NCI-H2196 treated with DMSO at 0.1 percent for 48 hours (cell line): ENCODE results near the gene RRN3.
"Not testable (repeated sequence)": the region's sequence is repeated elsewhere in the genome, so short reads cannot be mapped to it uniquely, and the experiment has no call there.

Experiments
- DNase-seq: peaks from one replicate; lab custom pipeline; 2025; ENCODE audit not compliant: unreplicated experiment; lab: John Stamatoyannopoulos, UW

RRN3 gene

DNA sequence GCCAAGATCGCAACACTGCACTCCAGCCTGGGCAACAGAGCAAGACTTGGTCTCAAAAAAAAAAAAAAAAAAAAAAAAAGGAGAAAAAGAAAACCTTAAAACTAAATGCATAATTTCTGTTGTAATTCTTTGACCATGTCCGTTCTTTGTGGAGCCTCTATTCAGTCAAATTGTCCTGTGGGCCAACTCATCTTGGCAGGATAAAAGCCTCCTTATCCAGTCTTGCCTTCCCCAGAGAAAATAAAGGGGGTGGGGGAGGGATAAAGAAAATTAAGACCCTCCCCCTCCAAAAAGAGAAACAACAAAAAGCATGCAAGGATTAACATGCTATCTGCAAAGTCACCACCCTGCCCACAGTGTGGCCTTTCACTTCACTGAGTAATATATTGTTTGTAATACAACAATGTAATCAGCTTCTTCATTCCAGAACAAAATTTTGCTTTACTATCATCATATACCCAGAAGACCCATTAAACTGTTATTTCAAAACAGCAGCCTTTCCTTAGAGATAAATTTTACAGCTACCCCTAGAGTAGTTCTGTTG, 5.4 kb upstream of the RRN3 start:
- not testable (repeated sequence) for DNase-seq

GRCh38 chr16:15096583-15096972, 2.5 kb upstream of the RRN3 start:
- DNase-seq, result not testable (repeated sequence)

- DNase-seq, result not testable (repeated sequence)
Measured at GRCh38 chr16:15093571-15093954, 509 bp downstream of the RRN3 start.

DNA sequence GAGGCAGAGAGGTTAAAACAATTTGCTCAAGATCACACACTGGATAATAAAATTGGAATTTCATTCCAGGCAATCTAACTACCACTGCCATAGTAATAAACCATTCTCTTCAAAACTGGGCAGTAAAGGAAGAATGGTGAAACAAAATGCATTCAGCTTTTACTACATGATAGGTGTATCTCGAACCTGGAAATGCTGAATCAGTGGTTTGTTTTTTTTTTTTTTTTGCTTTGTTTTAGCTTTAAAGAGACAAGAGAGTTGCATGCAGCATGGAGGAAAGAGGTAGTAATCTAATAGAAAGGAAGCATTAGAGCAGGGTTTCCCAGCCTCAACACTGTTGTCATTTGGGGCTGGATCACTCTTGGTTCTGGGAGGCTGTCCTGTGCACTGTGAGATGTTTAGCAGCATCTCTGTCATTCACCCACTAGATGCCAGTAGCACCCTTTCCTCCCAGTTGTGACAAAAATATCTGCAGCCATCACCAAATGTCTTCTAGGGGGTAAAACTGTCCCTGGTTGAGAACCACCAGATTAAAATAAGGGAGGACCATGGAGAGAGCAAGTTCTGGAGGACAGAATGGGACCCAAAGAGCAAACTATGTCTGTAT, 3.3 kb downstream of the RRN3 start:
- not testable (repeated sequence) for DNase-seq

DNA sequence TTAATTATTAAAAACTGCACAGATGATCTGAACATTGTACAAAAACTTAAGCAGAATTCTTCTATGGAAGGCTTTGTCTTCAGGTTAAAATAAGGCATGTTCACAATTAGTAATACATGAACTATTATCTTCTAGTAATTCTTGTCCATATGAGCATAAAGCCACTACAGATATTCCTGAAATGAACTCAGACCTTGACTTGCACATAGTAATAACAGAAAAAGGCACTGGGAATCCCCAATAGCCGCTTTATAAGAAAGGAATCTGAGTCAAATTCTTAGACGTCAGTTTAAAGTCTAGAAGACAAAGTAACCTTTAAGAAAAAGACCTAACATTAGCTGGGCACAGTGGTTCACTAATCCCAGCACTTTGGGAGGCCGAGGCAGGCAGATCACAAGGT, 11.3 kb downstream of the RRN3 start:
- not testable (repeated sequence) for DNase-seq

DNA sequence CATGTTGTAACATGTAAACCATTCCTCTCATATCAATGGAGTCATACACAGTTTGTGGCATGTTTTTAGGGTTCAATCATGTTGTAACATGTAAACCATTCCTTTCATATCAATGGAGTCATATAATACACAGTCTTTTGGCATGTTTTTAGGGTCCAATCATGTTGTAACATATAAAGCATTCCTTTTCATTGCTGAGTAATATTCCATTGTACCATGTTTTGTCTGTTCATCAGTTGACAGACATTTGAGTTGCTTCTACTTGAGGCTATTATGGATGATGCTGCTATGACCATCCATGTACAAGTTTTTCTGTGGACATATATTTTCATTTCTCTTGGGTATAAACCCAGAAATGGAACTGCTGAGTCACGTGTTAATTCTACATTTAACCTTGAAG, 13.2 kb downstream of the RRN3 start:
- DNase-seq, result not testable (repeated sequence)

DNA sequence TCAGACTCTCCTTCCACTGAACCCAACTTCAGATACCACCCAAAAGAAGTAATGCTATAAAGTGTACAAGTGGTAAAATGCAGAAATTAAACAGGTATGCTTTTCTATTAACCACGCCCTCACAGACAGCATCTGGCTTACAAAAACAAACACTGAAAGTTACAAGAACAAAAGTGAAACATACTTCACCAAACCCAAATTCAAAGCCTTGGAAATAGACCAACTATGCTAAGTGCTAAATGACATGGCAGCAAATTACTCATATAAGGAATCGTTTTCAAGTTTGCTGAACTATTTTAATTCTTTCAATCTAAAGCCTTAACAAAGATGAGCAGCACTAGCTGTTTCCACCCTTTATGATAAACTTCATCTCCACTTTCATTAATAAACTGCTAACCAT, 17.9 kb downstream of the RRN3 start:
- DNase-seq, result not testable (repeated sequence)

GRCh38 chr16:15073101-15073500, 21.0 kb downstream of the RRN3 start:
- no peak for DNase-seq

DNA sequence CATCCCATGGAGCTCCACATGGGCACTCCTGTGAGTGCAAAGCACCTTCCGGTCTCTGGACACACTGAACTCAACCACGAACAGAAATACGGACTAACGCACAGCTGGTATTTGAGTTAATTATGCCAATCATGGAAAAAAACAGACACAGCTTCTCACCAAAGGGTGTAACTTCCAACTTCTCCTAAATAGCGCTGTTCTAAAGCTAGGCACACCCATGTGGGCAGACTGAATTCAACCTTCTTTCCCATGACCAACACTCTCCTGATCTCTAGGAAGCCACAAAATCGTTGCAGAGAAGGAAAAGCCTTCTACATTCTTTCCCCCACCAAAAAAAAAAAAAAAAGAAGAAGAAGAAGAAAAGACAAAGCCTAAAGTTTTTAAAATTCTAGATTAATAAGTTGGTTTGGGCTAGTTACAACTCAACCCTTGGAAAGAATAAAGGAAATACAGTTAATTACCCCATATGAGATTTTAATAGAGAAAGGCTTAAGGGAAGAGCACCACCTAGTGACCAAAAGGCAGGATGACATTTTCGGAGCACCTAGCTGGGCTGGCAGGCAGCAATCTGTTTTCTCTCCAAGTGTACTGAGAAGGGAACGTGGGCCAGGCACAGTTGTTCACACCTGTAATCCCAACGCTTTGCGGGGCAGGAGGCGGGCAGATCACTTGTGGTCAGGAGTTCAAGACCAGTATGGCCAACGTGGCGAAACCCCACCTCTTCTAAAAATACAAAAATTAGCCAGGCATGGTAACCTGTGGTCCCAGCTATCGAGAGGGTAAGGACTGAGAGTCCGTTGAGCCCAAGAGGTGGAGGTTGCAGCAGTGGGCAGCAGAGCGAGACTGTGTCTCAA, 21.9 kb downstream of the RRN3 start:
- DNase-seq, result not testable (repeated sequence)

GRCh38 chr16:15071013-15071412, 23.1 kb downstream of the RRN3 start:
- DNase-seq, result not testable (repeated sequence)

DNA sequence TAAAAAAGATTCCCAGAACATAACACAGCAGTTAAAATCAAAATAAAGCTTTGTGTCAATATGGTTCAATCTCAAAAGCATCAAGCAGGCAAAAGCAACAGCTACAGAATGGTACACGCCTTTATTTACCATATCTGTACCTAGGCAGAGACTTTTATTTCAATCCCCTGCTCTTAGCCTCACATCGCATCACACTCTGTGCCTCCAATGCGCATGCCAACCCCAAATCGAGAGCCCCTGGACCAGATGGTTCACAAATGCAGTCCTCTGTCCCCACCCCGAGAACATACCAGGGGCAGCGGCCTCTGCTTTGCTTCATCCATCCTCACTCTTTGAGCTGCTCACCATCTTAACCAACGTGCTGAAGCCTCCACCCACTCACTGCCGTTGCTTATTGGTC, 27.4 kb downstream of the RRN3 start:
- not testable (repeated sequence) for DNase-seq

GRCh38 chr16:15065961-15066360, 28.1 kb downstream of the RRN3 start:
- DNase-seq, result not testable (repeated sequence)

DNA sequence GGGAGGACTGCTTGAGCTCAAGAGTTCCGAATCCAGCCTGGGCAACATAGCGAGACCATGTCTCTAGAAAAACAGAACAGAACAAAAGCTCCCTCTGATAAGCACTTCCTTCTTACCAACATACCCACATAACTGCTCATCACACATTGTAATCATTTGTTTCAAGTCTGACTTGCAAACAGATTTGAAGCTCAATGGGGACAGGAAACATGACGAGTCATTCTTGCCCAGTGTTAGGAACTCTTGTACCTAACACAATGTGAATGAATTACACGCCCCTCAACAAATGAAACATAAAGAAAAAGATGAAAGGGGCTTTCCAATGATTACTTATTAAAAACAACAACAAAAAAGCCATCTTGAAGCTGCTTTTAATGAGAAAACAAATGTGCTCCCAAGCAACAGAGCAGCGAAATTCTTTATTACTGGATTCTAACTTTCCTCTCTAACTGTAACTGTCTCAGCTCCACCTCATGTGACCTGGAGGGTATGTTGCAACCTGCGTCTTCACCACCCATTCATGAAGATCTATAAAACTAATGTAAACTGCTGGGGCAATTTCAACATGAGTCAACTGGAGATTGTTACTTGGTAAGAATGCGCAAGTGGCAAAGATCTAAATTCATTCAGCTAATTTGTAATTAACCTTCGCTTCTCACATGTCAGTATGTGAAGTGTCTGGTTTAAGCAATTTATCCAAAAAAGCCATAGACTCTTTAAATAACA, 31.8 kb downstream of the RRN3 start:
- DNase-seq, result not testable (repeated sequence)

GRCh38 chr16:15059324-15059723, 34.7 kb downstream of the RRN3 start:
- no peak for DNase-seq

DNA sequence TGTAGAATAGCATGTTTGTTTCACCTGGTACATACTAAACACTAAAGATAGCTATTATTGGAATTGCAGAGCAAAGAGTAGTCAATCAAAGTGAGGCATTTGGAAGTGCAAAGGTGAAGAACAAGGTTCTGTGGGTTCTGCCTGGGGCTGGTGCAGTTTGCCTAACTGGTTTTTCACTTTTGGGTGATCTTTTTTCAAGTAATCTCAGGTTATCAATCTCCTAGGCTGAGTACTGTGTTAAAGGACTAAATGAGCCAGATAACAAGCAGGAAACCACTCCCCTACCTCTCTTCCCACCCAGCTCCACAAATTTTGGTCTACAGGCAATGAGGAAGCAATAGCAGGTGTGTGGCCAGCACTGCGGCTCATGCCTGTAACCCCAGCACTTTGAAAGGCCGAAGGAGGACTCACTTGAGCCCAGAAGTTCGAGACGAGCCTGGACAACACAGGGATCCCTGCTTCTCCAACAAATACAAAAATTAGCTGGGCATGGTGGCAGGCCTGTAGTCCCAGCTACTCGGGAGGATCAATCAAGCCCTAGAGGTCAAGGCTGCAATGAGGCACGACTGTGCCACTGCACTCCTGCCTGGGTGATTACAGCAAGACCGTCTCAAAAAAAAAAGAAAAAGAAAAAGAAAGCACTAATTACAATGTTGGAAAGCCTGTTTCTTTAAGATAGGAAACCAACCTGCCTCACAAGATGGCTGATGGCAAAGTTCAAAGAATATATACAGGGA, 36.2 kb downstream of the RRN3 start:
- no peak for DNase-seq

- DNase-seq, result no peak
Measured at GRCh38 chr16:15055141-15056053, 38.7 kb downstream of the RRN3 start.

DNA sequence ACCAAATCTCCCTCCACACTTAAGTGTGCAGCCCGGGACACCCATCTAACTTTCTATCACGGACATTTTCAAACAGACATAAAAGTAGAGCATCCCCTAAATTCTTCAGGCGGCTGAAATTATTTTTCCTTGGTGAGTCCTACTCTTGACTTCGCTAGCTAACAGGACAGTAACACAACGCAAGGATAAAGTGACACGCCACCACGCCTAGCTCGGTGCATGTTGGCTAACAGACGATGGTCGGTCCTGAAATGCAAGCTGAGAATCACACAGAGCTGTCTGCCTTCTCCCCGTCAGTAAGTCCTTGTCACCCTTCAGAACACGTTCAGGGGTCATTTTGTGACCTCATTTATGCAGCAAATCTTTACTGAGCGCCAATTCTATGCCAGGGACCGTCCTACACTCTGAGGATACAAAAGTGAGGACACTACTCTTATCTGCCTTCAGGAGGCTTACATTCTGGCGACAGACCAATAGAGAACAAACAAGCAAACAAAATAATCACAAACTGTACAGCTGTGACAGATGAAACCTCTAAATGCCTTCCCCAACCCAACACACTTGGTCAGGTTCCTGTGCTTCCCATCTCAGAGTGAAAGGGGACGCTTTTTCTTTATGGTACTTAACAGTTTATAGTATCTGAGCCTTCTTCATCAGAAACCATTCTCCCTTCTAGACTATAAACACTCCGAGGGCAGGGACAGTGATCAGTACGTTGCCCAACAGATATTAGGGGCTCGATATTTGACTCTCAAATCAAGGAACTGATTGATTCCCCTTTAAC, 39.5 kb downstream of the RRN3 start:
- no peak for DNase-seq

- no peak for DNase-seq
Measured at GRCh38 chr16:15053904-15054303, 40.2 kb downstream of the RRN3 start.
